HUES64 (cell line): ENCODE measurements around the gene IFNA13. TPM values are rescaled to one million over a fixed set of nuclear protein-coding genes. Genes with fewer than 3 reads are reported as not detected.

ENCODE experiments used
- H3K27ac ChIP-seq: 2 replicates; pipeline ENCODE4 v1.7.0; 2013; ENCODE audit warnings: low read depth, low read length, inconsistent platforms
- H3K27me3 ChIP-seq: 2 replicates; pipeline ENCODE4 v1.6.1; 2013; ENCODE audit warnings: mild to moderate bottlenecking, low read length; ENCODE audit not compliant: insufficient read depth
- H3K36me3 ChIP-seq: 2 replicates; pipeline ENCODE4 v1.6.1; 2013; ENCODE audit warnings: mild to moderate bottlenecking, low read length; ENCODE audit not compliant: insufficient read depth
- H3K4me1 ChIP-seq: 2 replicates; pipeline ENCODE4 v1.6.1; 2013; ENCODE audit warnings: mild to moderate bottlenecking, low read length, moderate library complexity; ENCODE audit not compliant: insufficient read depth
- H3K4me3 ChIP-seq: 2 replicates; pipeline ENCODE4 v1.5.1; 2013; ENCODE audit warnings: mild to moderate bottlenecking, low read length, moderate library complexity
- H3K9ac ChIP-seq: 2 replicates; pipeline ENCODE4 v1.6.1; 2013; ENCODE audit warnings: mild to moderate bottlenecking, low read depth, low read length
- H3K9me3 ChIP-seq: 2 replicates; pipeline ENCODE4 v1.6.1; 2013; ENCODE audit warnings: low read depth, low read length; ENCODE audit not compliant: insufficient read depth
- WGBS: fragments of 150-250, 120-280 bp; methylation state at CpG from one replicate; pipeline ENCODE4 v1.1.7; 2013; ENCODE audit warnings: missing lambda C conversion rate; 5-methylcytosine and 5-hydroxymethylcytosine counted together
- polyA plus RNA-seq, 2 experiments: library from polyadenylated mRNA; stranded (reverse); fragments of 50-300 nt; gene quantifications; one replicate each; pipeline ENCODE4 v1.2.3, GENCODE V29; 2013

IFNA13 gene
- not detected for polyA plus RNA-seq (2013, experiment 1 of 2)
- polyA plus RNA-seq (2013, experiment 2 of 2), result not detected

DNA sequence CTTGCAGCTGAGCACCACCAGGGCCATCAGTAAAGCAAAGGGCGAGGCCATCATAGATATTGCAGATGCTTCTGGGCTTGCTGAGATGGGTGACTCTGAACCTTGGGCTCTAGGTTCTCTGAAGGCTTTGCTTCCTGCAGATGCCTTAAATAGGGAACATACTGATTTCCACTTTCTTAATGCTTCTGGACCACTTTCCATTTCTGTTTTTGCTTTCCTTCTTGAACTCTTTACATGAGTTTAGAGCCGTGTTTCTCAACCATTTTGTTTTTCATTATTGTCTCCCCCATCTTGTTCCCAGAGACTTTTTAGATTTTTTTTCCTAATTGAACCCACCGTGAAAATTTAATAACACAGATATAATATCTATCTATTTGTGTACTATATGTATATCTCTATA, at the start of gene IFNA13:
Gene IFNA13 (minus strand): TSS at position 101 of the 400 bp plus-strand sequence. CDS start 47 bp downstream, at position 54.
- H3K36me3 ChIP-seq, result no peaks in the 10 kb centered on the region
- WGBS, result 87% methylated on average over 2 of the region's 3 CpGs

DNA sequence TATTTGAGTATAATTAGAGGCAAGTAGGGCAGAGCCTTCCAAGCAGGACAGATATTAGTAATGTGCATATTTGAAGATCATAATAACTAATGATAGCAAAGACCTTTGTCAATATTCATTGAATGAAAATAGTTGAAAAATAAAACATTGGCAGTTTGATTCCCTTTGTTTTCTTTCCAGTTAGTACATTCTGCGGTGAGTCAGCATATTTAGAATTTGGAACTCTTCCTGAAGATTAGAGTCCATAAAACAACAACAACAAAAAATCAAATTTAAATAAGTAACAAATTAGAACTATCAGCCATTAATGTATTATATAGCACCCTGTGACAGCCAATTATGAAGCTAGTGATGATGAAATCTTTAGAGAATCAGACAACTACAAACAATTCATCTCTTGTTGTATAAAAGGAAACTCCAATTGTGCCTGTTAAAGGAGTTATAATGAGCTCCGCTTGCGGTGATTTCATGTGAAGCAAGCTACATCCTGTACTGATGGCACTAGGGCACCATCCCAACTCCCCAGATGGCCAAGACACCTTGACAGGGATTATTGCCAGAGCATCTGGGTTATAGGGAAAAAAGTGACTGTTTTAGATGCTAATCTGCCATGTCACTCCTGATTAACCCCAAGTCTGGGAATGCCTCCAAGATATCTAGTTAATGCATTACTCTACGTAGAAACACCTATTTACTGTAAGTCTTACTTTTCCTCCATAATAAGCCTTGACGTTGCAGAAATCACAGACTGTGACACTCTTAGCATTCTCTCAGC, 47.8 kb upstream of the IFNA13 start:
- Histone ChIP-seq H3K9ac (no peak overlapping the region), H3K4me3 (no peak overlapping the region), H3K9me3 (no peaks in the 10 kb centered on the region), H3K27me3 (no peaks in the 10 kb centered on the region), H3K27ac (no peak overlapping the region), H3K4me1 (no peaks in the 10 kb centered on the region), H3K36me3 (no peaks in the 10 kb centered on the region)
- 96% methylated on average over 5 of the region's 5 CpGs for WGBS

More for the DNA sequence above, at the start of gene IFNA13:
- Histone ChIP-seq H3K4me1 (no peaks in the 10 kb centered on the region), H3K9me3 (no peaks in the 10 kb centered on the region), H3K9ac (no peak within 1 kb of the TSS), H3K27me3 (no peaks in the 10 kb centered on the region), H3K27ac (no peak within 1 kb of the TSS), H3K4me3 (no peak within 1 kb of the TSS)

DNA sequence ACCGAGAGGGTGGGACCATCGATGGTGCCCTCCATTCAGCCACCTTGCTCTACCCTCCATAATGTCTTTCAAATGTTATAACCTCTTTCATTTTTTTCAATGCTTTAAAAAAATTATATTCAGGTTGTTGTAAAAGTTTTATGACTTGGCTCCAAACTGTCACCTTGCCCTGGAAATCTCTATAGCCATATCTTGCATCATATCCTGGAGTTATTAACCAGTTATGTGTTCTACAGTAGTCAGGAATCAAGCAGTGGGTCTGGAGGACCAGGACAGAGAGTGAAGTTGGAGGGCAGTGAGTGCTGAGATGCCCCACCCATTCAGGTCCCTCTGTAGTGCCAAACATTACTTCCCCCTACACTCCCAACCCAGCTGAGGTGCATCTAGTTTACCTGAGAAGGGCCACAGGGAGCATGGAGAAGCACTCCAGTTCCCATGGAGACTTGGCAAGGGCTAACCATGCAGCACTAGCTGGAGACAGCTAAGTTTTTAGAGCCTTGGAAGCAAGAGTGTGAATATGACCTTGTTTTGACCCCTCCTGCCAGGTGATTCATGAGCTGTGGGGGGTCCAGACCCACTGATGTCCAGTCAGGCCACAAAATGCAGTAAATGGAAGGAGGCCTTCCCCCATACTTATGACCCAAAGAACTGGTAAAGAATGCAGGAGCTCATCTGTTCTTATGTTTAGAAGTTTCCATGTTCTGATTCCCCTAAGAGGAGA, 46.5 kb upstream of the IFNA13 start:
- H3K9me3 ChIP-seq, result no peaks in the 10 kb centered on the region
- H3K4me3 ChIP-seq, result no peak overlapping the region
- H3K4me1 ChIP-seq, result no peaks in the 10 kb centered on the region
- H3K27ac ChIP-seq, result no peak overlapping the region
- WGBS, result 95% methylated on average over 2 of the region's 2 CpGs
- H3K9ac ChIP-seq, result no peak overlapping the region
- no peaks in the 10 kb centered on the region for H3K27me3 ChIP-seq
- H3K36me3 ChIP-seq, result no peaks in the 10 kb centered on the region

DNA sequence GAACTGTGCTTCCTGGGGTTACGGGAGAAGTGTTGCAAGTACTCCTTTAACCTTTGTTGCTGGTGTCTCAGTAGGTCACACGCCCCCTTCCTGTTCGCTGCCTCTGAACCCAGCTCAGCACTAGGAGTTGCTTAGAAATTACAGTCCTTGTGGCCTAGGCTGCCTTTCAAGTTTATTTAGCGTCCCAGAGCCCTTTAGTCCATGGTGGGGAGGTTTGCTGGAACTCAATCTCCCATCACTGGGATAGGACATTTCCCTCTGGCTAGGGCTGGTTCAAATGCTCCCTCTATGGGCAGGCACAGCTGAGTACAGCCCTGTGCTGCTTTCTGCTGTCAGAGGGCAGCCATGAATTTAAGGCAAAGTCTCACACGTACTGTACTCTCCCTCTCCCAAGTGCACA, 45.8 kb upstream of the IFNA13 start:
- H3K4me1 ChIP-seq, result no peaks in the 10 kb centered on the region
- 67% methylated on average over 5 of the region's 5 CpGs for WGBS
- no peaks in the 10 kb centered on the region for H3K36me3 ChIP-seq
- H3K9me3 ChIP-seq, result no peaks in the 10 kb centered on the region
- no peaks in the 10 kb centered on the region for H3K27me3 ChIP-seq
- H3K4me3 ChIP-seq, result no peak overlapping the region
- no peak overlapping the region for H3K9ac ChIP-seq
- no peak overlapping the region for H3K27ac ChIP-seq

DNA sequence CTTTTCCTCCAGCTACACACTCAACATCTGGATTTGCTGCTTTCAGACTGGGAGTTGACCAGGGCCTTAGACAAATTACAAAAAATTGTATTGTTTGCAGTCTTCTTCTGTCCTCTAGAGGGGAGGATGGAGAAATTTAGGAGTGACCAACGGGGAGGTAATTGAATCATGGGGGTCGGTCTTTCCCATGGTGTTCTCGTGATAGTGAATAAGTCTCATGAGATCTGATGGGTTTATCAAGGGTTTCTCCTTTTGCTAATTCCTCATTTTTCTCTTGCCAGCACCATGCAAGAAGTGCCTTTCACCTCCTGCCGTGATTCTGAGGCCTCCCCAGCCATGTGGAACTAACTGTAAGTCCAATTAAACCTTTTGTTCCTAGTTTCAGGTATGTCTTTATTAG, 45.3 kb upstream of the IFNA13 start:
- 78% methylated on average over 4 of the region's 4 CpGs for whole genome bisulfite sequencing
- H3K27ac ChIP-seq, result no peak overlapping the region
- H3K9me3 ChIP-seq, result no peaks in the 10 kb centered on the region
- no peaks in the 10 kb centered on the region for H3K36me3 ChIP-seq
- H3K9ac ChIP-seq, result no peak overlapping the region
- no peaks in the 10 kb centered on the region for H3K4me1 ChIP-seq
- H3K27me3 ChIP-seq, result no peaks in the 10 kb centered on the region
- H3K4me3 ChIP-seq, result no peak overlapping the region

DNA sequence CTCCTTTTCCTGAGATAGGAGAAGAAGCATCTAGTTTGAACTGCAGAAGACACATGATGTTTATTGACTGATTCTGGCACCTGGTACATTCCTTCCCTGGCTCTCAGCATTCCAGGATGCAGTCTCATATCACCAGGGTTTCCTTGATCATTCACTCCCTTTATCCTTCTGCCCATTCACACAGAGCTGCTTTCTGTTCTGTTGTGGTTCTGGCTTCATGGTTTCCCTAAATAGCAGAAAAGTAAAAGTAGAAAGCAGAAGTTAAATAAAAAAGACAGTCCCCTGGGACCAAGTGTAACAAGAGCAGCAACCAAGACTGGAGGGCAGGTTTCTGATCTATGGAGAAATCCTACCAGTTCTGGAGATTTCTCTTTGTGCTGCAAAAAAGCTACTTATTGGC, 44.2 kb upstream of the IFNA13 start:
- Histone ChIP-seq H3K9me3 (no peaks in the 10 kb centered on the region), H3K27me3 (no peaks in the 10 kb centered on the region), H3K9ac (no peak overlapping the region), H3K36me3 (no peaks in the 10 kb centered on the region), H3K4me1 (no peaks in the 10 kb centered on the region), H3K27ac (no peak overlapping the region), H3K4me3 (no peak overlapping the region)

DNA sequence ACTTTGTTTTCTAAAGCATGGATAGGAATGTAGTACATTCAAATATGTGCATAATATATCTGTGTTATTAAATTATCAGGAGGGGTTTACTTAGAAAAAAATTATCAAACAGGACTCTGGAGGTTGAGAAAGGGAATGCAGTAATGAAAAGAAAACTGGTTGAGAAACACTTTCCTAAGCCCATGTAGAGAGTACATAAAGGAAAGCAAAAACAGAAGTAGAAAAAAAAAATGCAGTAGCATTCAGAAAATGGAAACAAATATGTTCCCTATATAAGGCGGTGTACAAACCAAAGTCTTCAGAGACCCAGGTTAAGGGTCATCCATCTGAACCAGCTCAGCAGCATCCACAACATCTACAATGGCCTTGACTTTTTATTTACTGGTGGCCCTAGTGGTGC, 41.0 kb upstream of the IFNA13 start, which contains the start of gene IFNA8:
Gene IFNA8 (plus strand): TSS at position 301 of the 400 bp plus-strand sequence. CDS start 60 bp downstream, at position 361.
- no peaks in the 10 kb centered on the region for H3K4me1 ChIP-seq
- H3K4me3 ChIP-seq, result no peak within 1 kb of the TSS
- H3K27ac ChIP-seq, result no peak within 1 kb of the TSS
- peaks cover 9% of the 10 kb centered on the region; the same call in 1 of the 2 replicates for H3K27me3 ChIP-seq
- H3K9me3 ChIP-seq, result no peaks in the 10 kb centered on the region
- no peaks in the 10 kb centered on the region for H3K36me3 ChIP-seq
- no peak within 1 kb of the TSS for H3K9ac ChIP-seq
- WGBS, result 85% methylated on average over 1 of the region's 1 CpG

DNA sequence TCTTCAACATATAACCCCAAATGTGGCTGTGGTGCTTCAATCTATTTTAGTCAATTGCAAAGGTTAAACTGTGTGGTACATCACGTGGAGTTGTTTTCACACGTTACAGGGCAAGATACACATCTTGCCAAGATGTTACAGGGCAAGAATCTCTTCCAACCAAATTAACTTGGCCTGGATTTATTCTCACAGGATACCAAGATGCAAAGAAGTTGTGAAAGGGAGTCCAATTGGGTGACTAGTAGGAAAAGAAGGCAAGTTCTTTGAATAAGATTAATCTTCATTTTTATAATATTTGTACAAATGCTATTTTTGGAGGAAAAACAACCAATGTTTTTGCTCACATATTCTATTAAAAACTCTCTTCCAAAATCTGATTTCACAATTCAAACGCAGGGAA, 36.3 kb upstream of the IFNA13 start:
- no peak overlapping the region for H3K4me3 ChIP-seq
- no peaks in the 10 kb centered on the region for H3K36me3 ChIP-seq
- H3K9me3 ChIP-seq, result no peaks in the 10 kb centered on the region
- peaks cover 40% of the 10 kb centered on the region for H3K27me3 ChIP-seq
- H3K9ac ChIP-seq, result no peak overlapping the region
- WGBS, result 97% methylated on average over 3 of the region's 3 CpGs
- H3K4me1 ChIP-seq, result no peaks in the 10 kb centered on the region
- H3K27ac ChIP-seq, result no peak overlapping the region

DNA sequence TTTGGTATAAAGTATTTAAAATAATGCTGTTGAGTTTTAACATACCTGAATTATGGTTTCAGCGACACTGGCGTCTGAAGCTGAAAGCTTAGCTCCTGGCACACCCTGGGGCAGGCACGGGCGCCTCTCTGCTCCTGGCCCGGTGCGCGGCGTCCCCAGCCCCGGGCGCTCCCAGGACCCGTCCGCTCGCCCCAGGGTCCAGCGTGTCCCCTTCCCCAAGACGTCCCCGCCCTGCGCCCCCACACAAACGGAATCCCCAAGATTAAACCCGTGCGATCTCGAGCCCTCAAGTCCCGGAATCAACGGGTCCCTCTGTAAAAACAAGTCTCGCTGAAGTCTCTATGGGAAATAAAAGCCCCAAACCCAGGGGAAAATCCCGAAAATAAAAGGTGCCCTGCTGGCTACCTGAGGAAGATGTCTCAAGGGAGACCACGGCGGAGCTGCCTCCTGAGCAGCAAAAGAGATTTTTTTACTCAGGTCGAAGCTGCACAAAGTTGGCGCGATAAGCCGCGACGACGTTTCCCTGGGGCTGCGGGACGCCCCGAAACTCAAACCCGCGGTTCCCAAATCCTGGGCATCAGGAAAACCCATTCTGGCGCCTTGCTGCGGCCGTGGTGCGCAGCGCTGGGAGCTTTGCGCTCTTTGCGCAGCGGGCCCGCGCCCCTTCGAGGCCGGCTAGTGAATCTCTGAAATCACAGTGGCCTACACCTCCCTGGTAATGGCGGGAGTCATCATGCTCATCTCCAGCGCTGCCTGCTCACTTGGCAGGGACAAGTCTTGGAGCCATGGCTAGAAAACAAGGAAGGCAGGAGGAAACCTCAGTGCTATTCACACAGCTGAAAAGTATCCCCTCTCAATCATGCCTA, 34.8 kb upstream of the IFNA13 start:
- Histone ChIP-seq H3K36me3 (no peaks in the 10 kb centered on the region), H3K4me1 (no peaks in the 10 kb centered on the region), H3K4me3 (peak overlapping the region; percentile 61), H3K27me3 (peaks cover 53% of the 10 kb centered on the region), H3K27ac (no peak overlapping the region), H3K9me3 (no peaks in the 10 kb centered on the region), H3K9ac (0 out of 2 replicates have a peak overlapping the region, but pooled peaks have one; percentile 25)
- WGBS, result 1% methylated on average over 53 of the region's 53 CpGs

DNA sequence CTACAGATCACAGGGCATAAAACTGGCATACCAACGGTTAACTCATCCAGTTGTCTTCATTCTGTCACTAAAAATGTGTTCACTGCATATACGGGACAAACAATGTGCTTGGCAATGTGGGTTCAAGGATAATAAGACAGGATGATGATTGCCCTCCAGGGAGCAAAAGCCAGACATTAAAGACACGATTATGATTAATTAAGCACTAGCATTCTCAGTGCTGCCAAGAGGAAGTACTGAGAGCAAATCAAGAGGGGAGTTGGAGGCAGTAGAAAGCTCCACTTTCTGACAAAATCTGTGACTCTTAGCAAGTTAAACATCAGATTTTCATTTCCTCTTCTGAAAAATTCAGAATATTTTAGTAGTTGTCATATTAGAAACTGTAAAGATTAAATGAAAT, 32.1 kb upstream of the IFNA13 start:
- H3K4me1 ChIP-seq, result 0 out of 2 replicates have a peak, but pooled peaks cover 3% of the 10 kb centered on the region

More for the DNA sequence above, 32.1 kb upstream of the IFNA13 start:
- Histone ChIP-seq H3K36me3 (no peaks in the 10 kb centered on the region), H3K27ac (no peak overlapping the region), H3K4me3 (no peak overlapping the region), H3K9me3 (no peaks in the 10 kb centered on the region), H3K9ac (no peak overlapping the region), H3K27me3 (peaks cover 80% of the 10 kb centered on the region)
- 88% methylated on average over 3 of the region's 3 CpGs for WGBS
